HEK293 (cell line): ENCODE results near the gene OOSP2.

ENCODE experiments used
- CTCF ChIP-seq: fragments of 450-650 bp; formaldehyde crosslinking; IDR thresholded peaks from 2 replicates; pipeline ENCODE4 v1.5.1; 2016; ENCODE audit warnings: missing biosample characterization, missing genetic modification characterization
- GLI4 ChIP-seq: fragments of 450-650 bp; formaldehyde crosslinking; IDR thresholded peaks from 2 replicates; pipeline ENCODE4 v1.5.1; 2016; ENCODE audit warnings: missing biosample characterization, missing genetic modification characterization
- REPIN1 ChIP-seq: fragments of 450-650 bp; formaldehyde crosslinking; IDR thresholded peaks from 2 replicates; pipeline ENCODE4 v1.5.1; 2017; ENCODE audit warnings: missing biosample characterization, missing genetic modification characterization, low read depth
- SP2 ChIP-seq: fragments of 450-650 bp; formaldehyde crosslinking; IDR thresholded peaks from 2 replicates; pipeline ENCODE4 v1.5.1; 2016; ENCODE audit warnings: missing biosample characterization, missing genetic modification characterization
- ZNF155 ChIP-seq: fragments of 450-650 bp; formaldehyde crosslinking; IDR thresholded peaks from 2 replicates; pipeline ENCODE4 v1.5.1; 2016; ENCODE audit warnings: missing biosample characterization, missing genetic modification characterization
- ZNF302 ChIP-seq: fragments of 450-650 bp; formaldehyde crosslinking; IDR thresholded peaks from 2 replicates; pipeline ENCODE4 v1.5.1; 2016; ENCODE audit warnings: missing biosample characterization, missing genetic modification characterization, low read depth
- ZNF391 ChIP-seq: fragments of 450-650 bp; formaldehyde crosslinking; IDR thresholded peaks from 2 replicates; pipeline ENCODE4 v1.5.1; 2016; ENCODE audit warnings: low read depth, missing biosample characterization, missing genetic modification characterization, borderline replicate concordance
- ZNF433 ChIP-seq: fragments of 450-650 bp; formaldehyde crosslinking; IDR thresholded peaks from 2 replicates; pipeline ENCODE4 v1.5.1; 2016; ENCODE audit warnings: missing biosample characterization, missing genetic modification characterization, low read depth
- ZNF488 ChIP-seq: fragments of 450-650 bp; formaldehyde crosslinking; IDR thresholded peaks from 2 replicates; pipeline ENCODE4 v1.5.1; 2016; ENCODE audit warnings: missing biosample characterization, missing genetic modification characterization
- ZNF792 ChIP-seq: fragments of 450-650 bp; formaldehyde crosslinking; IDR thresholded peaks from 2 replicates; pipeline ENCODE4 v1.5.1; 2016; ENCODE audit warnings: missing biosample characterization, missing genetic modification characterization

GRCh38 chr11:59999691-60000090 is 40.5 kb upstream of the OOSP2 start:
- TF ChIP-seq ZNF433 (no peak), SP2 (no peak), REPIN1 (tag by site-specific recombination) (no peak), ZNF391 (tag by site-specific recombination) (no peak), ZNF155 (tag by site-specific recombination) (no peak), ZNF488 (tag by site-specific recombination) (no peak), GLI4 (no peak), CTCF (no peak), ZNF792 (tag by site-specific recombination) (no peak), ZNF302 (no peak)
